Endodermal cell (in vitro differentiated cells): ENCODE measurements around the gene TINCR. TPM values are rescaled to one million over a fixed set of nuclear protein-coding genes. Genes with fewer than 3 reads are reported as not detected.

Experiments
- DNase-seq: peaks from one replicate; pipeline ENCODE4 v3.0.0-alpha.2; 2017
- H3K27ac ChIP-seq: 2 replicates; pipeline ENCODE4 v1.5.1; 2013; ENCODE audit warnings: mild to moderate bottlenecking, low read depth, low read length, moderate library complexity
- H3K27me3 ChIP-seq: 2 replicates; pipeline ENCODE4 v1.6.1; 2013; ENCODE audit warnings: mild to moderate bottlenecking, low read length, moderate library complexity; ENCODE audit not compliant: insufficient read depth, control insufficient read depth, poor library complexity, severe bottlenecking
- H3K36me3 ChIP-seq: 2 replicates; pipeline ENCODE4 v1.7.0; 2013; ENCODE audit warnings: mild to moderate bottlenecking, low read length, moderate library complexity; ENCODE audit not compliant: control insufficient read depth, insufficient read depth
- H3K4me1 ChIP-seq: one replicate; pipeline ENCODE4 v1.7.0; 2013; ENCODE audit warnings: low read length; ENCODE audit not compliant: control insufficient read depth, insufficient read depth
- H3K4me3 ChIP-seq: 2 replicates; pipeline ENCODE4 v1.5.1; 2013; ENCODE audit warnings: mild to moderate bottlenecking, low read length, moderate library complexity
- H3K9ac ChIP-seq: 2 replicates; pipeline ENCODE4 v1.6.1; 2013; ENCODE audit warnings: mild to moderate bottlenecking, low read length, moderate library complexity; ENCODE audit not compliant: poor library complexity, severe bottlenecking; ENCODE audit errors: extremely low read depth
- H3K9me3 ChIP-seq: 2 replicates; pipeline ENCODE4 v1.6.1; 2013; ENCODE audit warnings: mild to moderate bottlenecking, low read length, moderate library complexity; ENCODE audit not compliant: control insufficient read depth
- H3K27ac Mint-ChIP-seq: 2 replicates; pipeline ENCODE4 v1.8.0; 2020; ENCODE audit warnings: mixed read lengths
- H3K27me3 Mint-ChIP-seq: 2 replicates; pipeline ENCODE4 v1.8.0; 2021; ENCODE audit warnings: mild to moderate bottlenecking, mixed read lengths; ENCODE audit not compliant: insufficient read depth
- H3K36me3 Mint-ChIP-seq: 2 replicates; pipeline ENCODE4 v1.8.0; 2020; ENCODE audit warnings: low read depth, mixed read lengths
- H3K4me1 Mint-ChIP-seq: 2 replicates; pipeline ENCODE4 v1.8.0; 2020; ENCODE audit warnings: mixed read lengths
- H3K4me3 Mint-ChIP-seq: 2 replicates; pipeline ENCODE4 v1.8.0; 2020; ENCODE audit warnings: mild to moderate bottlenecking, moderate library complexity, mixed read lengths
- H3K9me3 Mint-ChIP-seq: 2 replicates; pipeline ENCODE4 v1.8.0; 2020; ENCODE audit warnings: mild to moderate bottlenecking, mixed read lengths
- CTCF ChIP-seq: fragments of 200-600 bp; sonication (generic); conservative IDR thresholded peaks from 2 replicates; pipeline ENCODE4 v1.5.0; 2021; ENCODE audit warnings: antibody characterized with exemption, mild to moderate bottlenecking
- WGBS, 2 experiments: methylation state at CpG; one replicate each; pipeline versions ENCODE4 v1.1.5 to v1.1.7; 2013; ENCODE audit warnings: missing lambda C conversion rate in 2 of 2, mixed read lengths in 1 of 2; ENCODE audit not compliant: insufficient coverage in 1 of 2, insufficient read length in 1 of 2; 5-methylcytosine and 5-hydroxymethylcytosine counted together
- total RNA-seq, 2 donors: library from RNA; stranded (reverse); fragmentation: NEBNext Ultra II Directional in 1 of 2; extraction: Animal tissue kit (Norgen Biotek cat#: 25700) in 1 of 2; gene quantifications; 2 replicates in 1 of 2; 3 replicates in 1 of 2; pipeline ENCODE4 v1.2.1, GENCODE V29; 2021

The TINCR gene
- total RNA-seq, 2 donors from 2014 or later: 0.53 to 1.2 TPM

DNA sequence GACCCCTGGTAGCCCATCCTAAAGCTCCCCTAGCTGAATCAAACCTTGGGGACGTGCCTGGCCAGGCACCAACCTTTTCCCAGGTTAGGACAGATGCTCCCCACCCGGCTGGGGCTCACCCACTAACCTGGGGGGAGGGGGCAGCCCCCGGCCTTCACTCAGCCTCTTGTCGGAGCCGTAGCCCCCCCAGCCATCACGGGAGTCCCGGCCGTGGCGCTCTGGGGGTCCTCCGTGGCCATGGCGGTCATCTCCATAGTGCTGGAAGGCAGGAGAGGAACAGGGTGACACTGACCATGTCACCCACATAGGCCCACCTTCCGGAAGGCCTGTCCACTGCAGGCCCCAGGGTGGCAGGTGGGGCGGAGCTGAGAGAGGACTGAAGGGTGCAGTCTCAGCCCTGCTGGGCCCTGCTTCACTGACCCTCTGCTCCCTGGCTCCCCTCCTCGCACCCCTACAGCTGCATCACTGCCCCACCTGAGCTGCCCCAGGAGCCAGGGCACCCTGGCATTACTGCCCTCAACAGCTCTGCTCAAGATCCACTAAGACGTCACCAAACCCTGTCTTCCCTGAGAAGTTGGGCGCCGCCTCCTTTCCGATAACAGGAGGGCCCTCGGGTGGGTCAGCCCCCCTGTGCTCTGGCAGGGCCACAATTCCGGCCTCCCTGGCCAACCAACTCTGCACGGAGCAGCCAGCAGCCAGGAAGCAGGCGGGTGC is 22.6 kb upstream of the TINCR start:
- H3K4me3 Mint-ChIP-seq: no peak overlapping the region
- no peak overlapping the region for H3K27ac Mint-ChIP-seq
- no peak overlapping the region for H3K9ac ChIP-seq
- no peak for TF ChIP-seq CTCF
- peaks cover 73% of the 10 kb centered on the region for H3K36me3 ChIP-seq
- peaks cover 26% of the 10 kb centered on the region for H3K4me1 Mint-ChIP-seq
- WGBS, 2 experiments: 93 to 97% methylated on average over 6 to 22 of the region's 22 CpGs
- peaks cover 12% of the 10 kb centered on the region for H3K4me1 ChIP-seq
- no peaks in the 10 kb centered on the region for H3K9me3 Mint-ChIP-seq
- no peaks in the 10 kb centered on the region for H3K9me3 ChIP-seq
- no peaks in the 10 kb centered on the region for H3K27me3 Mint-ChIP-seq
- H3K27me3 ChIP-seq: no peaks in the 10 kb centered on the region
- H3K27ac ChIP-seq: no peak overlapping the region
- H3K4me3 ChIP-seq: no peak overlapping the region
- DNase-seq: no peak
- peaks cover 69% of the 10 kb centered on the region for H3K36me3 Mint-ChIP-seq

GRCh38 chr19:5588906-5589676 is 21.3 kb upstream of the TINCR start:
- H3K36me3 Mint-ChIP-seq: peaks cover 60% of the 10 kb centered on the region
- TF ChIP-seq CTCF: no peak
- no peak overlapping the region for H3K4me3 ChIP-seq
- no peaks in the 10 kb centered on the region for H3K27me3 ChIP-seq
- peaks cover 13% of the 10 kb centered on the region for H3K4me1 ChIP-seq
- H3K27me3 Mint-ChIP-seq: no peaks in the 10 kb centered on the region
- no peak overlapping the region for H3K9ac ChIP-seq
- WGBS, 2 experiments: 80 to 83% methylated on average over 11 to 30 of the region's 30 CpGs
- DNase-seq: peak; percentile 75
- no peaks in the 10 kb centered on the region for H3K9me3 Mint-ChIP-seq
- no peak overlapping the region for H3K4me3 Mint-ChIP-seq
- peaks cover 26% of the 10 kb centered on the region for H3K4me1 Mint-ChIP-seq
- no peaks in the 10 kb centered on the region for H3K9me3 ChIP-seq
- H3K27ac Mint-ChIP-seq: peak overlapping the region; percentile 67
- H3K36me3 ChIP-seq: peaks cover 61% of the 10 kb centered on the region
- peak overlapping the region; percentile 57 for H3K27ac ChIP-seq

- Histone ChIP-seq H3K4me3 (no peak overlapping the region), H3K36me3 (peaks cover 55% of the 10 kb centered on the region), H3K9me3 (no peaks in the 10 kb centered on the region), H3K9ac (no peak overlapping the region), H3K4me1 (peaks cover 13% of the 10 kb centered on the region), H3K27ac (no peak overlapping the region), H3K27me3 (no peaks in the 10 kb centered on the region)
- DNase-seq: no peak
- H3K9me3 Mint-ChIP-seq: no peaks in the 10 kb centered on the region
- no peaks in the 10 kb centered on the region for H3K27me3 Mint-ChIP-seq
- H3K4me3 Mint-ChIP-seq: no peak overlapping the region
- H3K4me1 Mint-ChIP-seq: peaks cover 26% of the 10 kb centered on the region
- H3K36me3 Mint-ChIP-seq: peaks cover 54% of the 10 kb centered on the region
- no peak for TF ChIP-seq CTCF
- 94% methylated on average over 10 of the region's 10 CpGs for WGBS, 2 experiments
- no peak overlapping the region for H3K27ac Mint-ChIP-seq
Measured at GRCh38 chr19:5588441-5588840, 20.7 kb upstream of the TINCR start.
